Measurements from ENCODE around the gene OVOL3. TPM values are rescaled to one million over a fixed set of nuclear protein-coding genes. Genes with fewer than 3 reads are reported as not detected.

OVOL3 gene
- total RNA-seq, 2 donors from 2014 or later = not detected

GRCh38 chr19:36152352-36153091, 41.6 kb downstream of the OVOL3 start, which contains the start of gene COX7A1:
COX7A1 (minus strand) TSS chr19:36152447; CDS start chr19:36152407, 40 bp downstream.
- no peaks in the 10 kb centered on the region for H3K9me3 ChIP-seq
- DNase-seq (peak; percentile 46 to 62 (median 52)), ATAC-seq (peak; percentile 74)
- peaks cover 4% of the 10 kb centered on the region for H3K4me1 ChIP-seq
- WGBS, 2 donors = 51 to 53% methylated on average over 5 to 38 of the region's 40 CpGs
- no peaks in the 10 kb centered on the region for H3K27me3 ChIP-seq
- TF ChIP-seq POLR2A (IDR thresholded peaks at IDR 0.05) = peak; percentile 25 to 43 (median 27)
- TF ChIP-seq, protein P1, sequence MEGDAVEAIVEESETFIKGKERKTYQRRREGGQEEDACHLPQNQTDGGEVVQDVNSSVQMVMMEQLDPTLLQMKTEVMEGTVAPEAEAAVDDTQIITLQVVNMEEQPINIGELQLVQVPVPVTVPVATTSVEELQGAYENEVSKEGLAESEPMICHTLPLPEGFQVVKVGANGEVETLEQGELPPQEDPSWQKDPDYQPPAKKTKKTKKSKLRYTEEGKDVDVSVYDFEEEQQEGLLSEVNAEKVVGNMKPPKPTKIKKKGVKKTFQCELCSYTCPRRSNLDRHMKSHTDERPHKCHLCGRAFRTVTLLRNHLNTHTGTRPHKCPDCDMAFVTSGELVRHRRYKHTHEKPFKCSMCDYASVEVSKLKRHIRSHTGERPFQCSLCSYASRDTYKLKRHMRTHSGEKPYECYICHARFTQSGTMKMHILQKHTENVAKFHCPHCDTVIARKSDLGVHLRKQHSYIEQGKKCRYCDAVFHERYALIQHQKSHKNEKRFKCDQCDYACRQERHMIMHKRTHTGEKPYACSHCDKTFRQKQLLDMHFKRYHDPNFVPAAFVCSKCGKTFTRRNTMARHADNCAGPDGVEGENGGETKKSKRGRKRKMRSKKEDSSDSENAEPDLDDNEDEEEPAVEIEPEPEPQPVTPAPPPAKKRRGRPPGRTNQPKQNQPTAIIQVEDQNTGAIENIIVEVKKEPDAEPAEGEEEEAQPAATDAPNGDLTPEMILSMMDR (IDR thresholded peaks at IDR 0.05) = no peak
- H3K4me3 ChIP-seq = peak within 1 kb of the TSS in 1 of 2 donors; percentile 31
- H3K27ac ChIP-seq = peak within 1 kb of the TSS; percentile 56 to 80 (median 73)
- peaks cover 4 to 13% of the 10 kb centered on the region in 2 donors for H3K36me3 ChIP-seq (replicated peaks in 1 of 2; ENCODE audit: insufficient read depth in 1 of 2, low read depth in 2 of 2)
- intact Hi-C loops (cut with DNase I) = no loop called here

- peaks cover 4 to 13% of the 10 kb centered on the region in 2 donors for H3K36me3 ChIP-seq (replicated peaks in 1 of 2; ENCODE audit: insufficient read depth in 1 of 2, low read depth in 2 of 2)
- H3K9me3 ChIP-seq = no peaks in the 10 kb centered on the region
- H3K4me3 ChIP-seq = no peak overlapping the region
- no peaks in the 10 kb centered on the region for H3K27me3 ChIP-seq
- peaks cover 4% of the 10 kb centered on the region for H3K4me1 ChIP-seq
- WGBS, 2 donors = 96% methylated on average over 10 of the region's 10 CpGs
- no peak for TF ChIP-seq POLR2A (IDR thresholded peaks at IDR 0.05)
- TF ChIP-seq, protein P1 (IDR thresholded peaks at IDR 0.05) = no peak
- ATAC-seq = no peak
- H3K27ac ChIP-seq = peak overlapping the region in 3 of 4 donors; percentile 68 to 80 (median 78)
- intact Hi-C loops (cut with DNase I) = no loop called here
- no peak for DNase-seq
These were observed 42.2 kb downstream of the OVOL3 start for GRCh38 chr19:36153126-36153525.

- TF ChIP-seq, protein P1 (IDR thresholded peaks at IDR 0.05) = no peak
- no peak for TF ChIP-seq POLR2A (IDR thresholded peaks at IDR 0.05)
- H3K27me3 ChIP-seq = no peaks in the 10 kb centered on the region
- no peak overlapping the region for H3K4me3 ChIP-seq
- no peaks in the 10 kb centered on the region for H3K9me3 ChIP-seq
- no peaks in the 10 kb centered on the region for H3K4me1 ChIP-seq
- no peaks in the 10 kb centered on the region for H3K36me3 ChIP-seq (replicated peaks in 1 of 2; ENCODE audit: insufficient read depth in 1 of 2, low read depth in 2 of 2)
- no peak overlapping the region for H3K27ac ChIP-seq
- ATAC-seq (no peak), DNase-seq (no peak)
- intact Hi-C loops (cut with DNase I) = no loop called here
- WGBS, 2 donors = 88 to 89% methylated on average over 7 of the region's 7 CpGs
These were observed 50.1 kb downstream of the OVOL3 start for GRCh38 chr19:36160821-36161596.

Other genes with a start within 250 kb of the OVOL3 start
- gene APLP1, start 242.6 kb upstream of the OVOL3 start, total RNA-seq = 10 to 100 TPM; 40.9 to 47.0 TPM
- 1 to 10 TPM; 6.3 to 6.5 TPM for gene NFKBID, start 210.6 kb upstream of the OVOL3 start, total RNA-seq
- gene HCST, start 208.6 kb upstream of the OVOL3 start, total RNA-seq = 1 to 10 TPM in 1 of 2 donors, not detected in 1; 5.2 TPM
- gene TYROBP, start 202.8 kb upstream of the OVOL3 start, total RNA-seq = 10 to 100 TPM; 19.2 to 38.6 TPM
- 10 to 100 TPM; 13.2 to 14.5 TPM for gene LRFN3, start 174.8 kb upstream of the OVOL3 start, total RNA-seq
- 10 to 100 TPM; 33.9 to 39.2 TPM for gene SDHAF1, start 116.0 kb upstream of the OVOL3 start, total RNA-seq
- gene SYNE4, start 102.3 kb upstream of the OVOL3 start, total RNA-seq = 1 to 10 TPM; 4.9 to 9.3 TPM
- gene ALKBH6, start 96.9 kb upstream of the OVOL3 start, total RNA-seq = 10 to 100 TPM in 1 of 2 donors, 1 to 10 TPM in 1; 9.6 to 33.0 TPM
- 1 to 10 TPM; 3.3 to 4.9 TPM for gene CLIP3, start 78.3 kb upstream of the OVOL3 start, total RNA-seq
- gene THAP8, start 56.9 kb upstream of the OVOL3 start, total RNA-seq = 1 to 10 TPM; 1.3 to 6.0 TPM
- under 1 TPM; 0.26 to 0.33 TPM for gene WDR62, start 56.2 kb upstream of the OVOL3 start, total RNA-seq
- gene POLR2I, start 3.7 kb downstream of the OVOL3 start, total RNA-seq = 10 to 100 TPM; 33.5 to 95.9 TPM
- gene TBCB, start 4.3 kb downstream of the OVOL3 start, total RNA-seq = 10 to 100 TPM; 49.8 to 71.3 TPM
- gene CAPNS1, start 28.9 kb downstream of the OVOL3 start, total RNA-seq = 10 to 100 TPM; 53.7 to 56.0 TPM
- gene COX7A1, start 41.3 kb downstream of the OVOL3 start, total RNA-seq = 10 to 100 TPM in 1 of 2 donors, 1 to 10 TPM in 1; 1.6 to 29.0 TPM
- gene ZNF565, start 103.5 kb downstream of the OVOL3 start, total RNA-seq = 1 to 10 TPM; 4.9 to 5.3 TPM
- 10 to 100 TPM; 23.7 to 38.7 TPM for gene ZNF146, start 104.0 kb downstream of the OVOL3 start, total RNA-seq